Caco-2 (cell line): ENCODE data around the gene TMX3. TPM values are rescaled to one million over a fixed set of nuclear protein-coding genes. Genes with fewer than 3 reads are reported as not detected.

ENCODE experiments used
- BruUV-seq: library from RNA; stranded (reverse); fragments of 400-500 nt; replicated peaks from 2 replicates; lab custom pipeline; 2021; lab: Mats Ljungman, UMichigan
- CTCF ChIA-PET: fragments of 300-600 bp; sonication (Branson Sonifier 250); formaldehyde crosslinking; loops from one replicate; lab custom pipeline; 2022; ENCODE audit warnings: antibody characterized with exemption; lab: Charles Lee
- POLR2A ChIA-PET: fragments of 300-600 bp; sonication (Branson Sonifier 250); formaldehyde crosslinking; loops from one replicate; lab custom pipeline; 2022; ENCODE audit warnings: antibody characterized with exemption; lab: Charles Lee
- DNase-seq, 2 experiments: peaks; one replicate each; pipeline versions ENCODE4 v3.0.0 to v3.0.0-alpha.2; 2020 to 2022
- H3K27me3 ChIP-seq: replicated peaks from 2 replicates; pipeline ENCODE4 v1.6.0; 2011; ENCODE audit warnings: low read length; ENCODE audit not compliant: control insufficient read depth, insufficient read depth
- H3K36me3 ChIP-seq: 2 replicates; pipeline ENCODE4 v1.5.1; 2011; ENCODE audit warnings: low read length; ENCODE audit not compliant: control insufficient read depth, insufficient read depth
- H3K4me1 ChIP-seq: fragments of 250-450 bp; sonication (Bioruptor Pico); 2 replicates; pipeline ENCODE4 v1.5.1; 2020; ENCODE audit warnings: mild to moderate bottlenecking
- H3K4me3 ChIP-seq: 2 replicates; pipeline ENCODE4 v1.5.1; 2011; ENCODE audit warnings: low read depth, mild to moderate bottlenecking, control low read depth, low read length
- H3K9me3 ChIP-seq: fragments of 250-450 bp; sonication (Bioruptor Pico); 2 replicates; pipeline ENCODE4 v1.5.1; 2020; ENCODE audit warnings: mild to moderate bottlenecking, moderate library complexity
- H3K27ac Mint-ChIP-seq: one replicate; pipeline ENCODE4 v1.8.0; 2022; ENCODE audit warnings: mixed read lengths; ENCODE audit not compliant: unreplicated experiment
- H3K27me3 Mint-ChIP-seq: one replicate; pipeline ENCODE4 v1.8.0; 2022; ENCODE audit warnings: mixed read lengths; ENCODE audit not compliant: insufficient read depth, unreplicated experiment
- H3K36me3 Mint-ChIP-seq: one replicate; pipeline ENCODE4 v1.8.0; 2022; ENCODE audit warnings: mild to moderate bottlenecking, mixed read lengths; ENCODE audit not compliant: insufficient read depth, unreplicated experiment
- H3K4me1 Mint-ChIP-seq: one replicate; pipeline ENCODE4 v1.8.0; 2022; ENCODE audit warnings: low read depth, mixed read lengths; ENCODE audit not compliant: unreplicated experiment
- H3K4me3 Mint-ChIP-seq: one replicate; pipeline ENCODE4 v1.8.0; 2022; ENCODE audit warnings: mild to moderate bottlenecking, moderate library complexity, mixed read lengths; ENCODE audit not compliant: unreplicated experiment
- H3K9me3 Mint-ChIP-seq: one replicate; pipeline ENCODE4 v1.8.0; 2022; ENCODE audit warnings: mixed read lengths; ENCODE audit not compliant: unreplicated experiment
- CTCF ChIP-seq, 2 experiments: fragments of 200-600 bp in 1 of 2; IDR thresholded peaks; 1 replicate in 1 of 2; 2 replicates in 1 of 2; pipeline versions ENCODE4 v1.5.1 to v1.8.0; 2011 to 2022; ENCODE audit warnings: antibody characterized with exemption in 1 of 2, control low read depth in 1 of 2, inconsistent platforms in 1 of 2, low read depth in 1 of 2, low read length in 1 of 2, mild to moderate bottlenecking in 1 of 2, moderate library complexity in 1 of 2; ENCODE audit not compliant: insufficient read depth in 1 of 2, severe bottlenecking in 1 of 2, unreplicated experiment in 1 of 2
- intact Hi-C: fragments of 100-400 bp; cut with micrococcal nuclease; formaldehyde crosslinking; loops from one replicate; pipeline ENCODE4 v1.10.0; 2022; ENCODE audit not compliant: unreplicated experiment
- total RNA-seq: library from RNA; stranded (reverse); gene quantifications from 2 replicates; pipeline ENCODE4 v1.2.3, GENCODE V29; 2022

The TMX3 gene
- total RNA-seq, 1 experiment from 2014 or later = 17.9 TPM

DNA sequence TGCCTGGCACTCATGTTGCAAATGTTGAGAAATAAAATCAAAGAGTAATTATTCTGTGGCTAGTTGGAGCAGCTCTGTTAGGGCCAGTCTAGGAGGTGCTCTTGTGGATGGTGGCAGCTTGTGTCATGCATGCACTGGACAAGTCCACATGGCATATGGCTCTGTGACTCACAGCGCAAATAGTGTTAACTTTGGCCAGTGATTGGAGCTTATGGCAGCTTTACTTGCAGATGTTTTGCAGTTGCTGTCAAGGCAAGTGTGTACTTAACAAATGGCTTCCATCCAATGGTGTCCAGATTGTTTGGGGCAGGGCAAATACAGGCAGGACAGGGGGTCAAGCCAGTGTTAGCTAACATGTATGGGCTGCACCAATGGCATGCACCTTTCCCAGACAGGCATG is 26.1 kb upstream of the TMX3 start:
- no peak for DNase-seq

GRCh38 chr18:68739462-68739861 is 24.6 kb upstream of the TMX3 start:
- intact Hi-C loops = loop anchor here (5.0 kb wide), 1 partner anchor 77 kb away; no protein-coding TSS in a partner anchor
- H3K27me3 Mint-ChIP-seq = no peaks in the 10 kb centered on the region
- H3K27ac Mint-ChIP-seq = no peak overlapping the region
- POLR2A ChIA-PET = no interaction called here
- BruUV-seq = no TSS peak
- no peaks in the 10 kb centered on the region for H3K27me3 ChIP-seq
- no peak overlapping the region for H3K4me3 Mint-ChIP-seq
- CTCF ChIA-PET = no interaction called here
- H3K4me1 ChIP-seq = no peaks in the 10 kb centered on the region
- TF ChIP-seq CTCF (IDR thresholded peaks at IDR 0.05; ENCODE audit: insufficient read depth in 1 of 2, low read depth in 1 of 2, low read length in 1 of 2, severe bottlenecking in 1 of 2, unreplicated experiment in 1 of 2) = no peak
- H3K4me3 ChIP-seq = no peak overlapping the region
- H3K36me3 Mint-ChIP-seq = no peaks in the 10 kb centered on the region
- H3K36me3 ChIP-seq = no peaks in the 10 kb centered on the region
- no peaks in the 10 kb centered on the region for H3K9me3 ChIP-seq
- no peaks in the 10 kb centered on the region for H3K9me3 Mint-ChIP-seq
- no peaks in the 10 kb centered on the region for H3K4me1 Mint-ChIP-seq
- no peak for DNase-seq

More for the DNA sequence above, 26.1 kb upstream of the TMX3 start:
- H3K36me3 Mint-ChIP-seq = no peaks in the 10 kb centered on the region
- no TSS peak for BruUV-seq
- no peak overlapping the region for H3K4me3 Mint-ChIP-seq
- POLR2A ChIA-PET = no interaction called here
- Histone ChIP-seq H3K4me3 (no peak overlapping the region), H3K27me3 (no peaks in the 10 kb centered on the region), H3K4me1 (no peaks in the 10 kb centered on the region), H3K9me3 (no peaks in the 10 kb centered on the region), H3K36me3 (no peaks in the 10 kb centered on the region)
- CTCF ChIA-PET = no interaction called here
- intact Hi-C loops = no loop called here
- no peak overlapping the region for H3K27ac Mint-ChIP-seq
- H3K4me1 Mint-ChIP-seq = no peaks in the 10 kb centered on the region
- H3K27me3 Mint-ChIP-seq = no peaks in the 10 kb centered on the region
- no peak for TF ChIP-seq CTCF (IDR thresholded peaks at IDR 0.05; ENCODE audit: insufficient read depth in 1 of 2, low read depth in 1 of 2, low read length in 1 of 2, severe bottlenecking in 1 of 2, unreplicated experiment in 1 of 2)
- H3K9me3 Mint-ChIP-seq = no peaks in the 10 kb centered on the region

GRCh38 chr18:68738564-68738963 is 23.7 kb upstream of the TMX3 start:
- Mint-ChIP-seq H3K27ac (no peak overlapping the region), H3K36me3 (peaks cover 5% of the 10 kb centered on the region), H3K9me3 (no peaks in the 10 kb centered on the region), H3K4me1 (no peaks in the 10 kb centered on the region), H3K4me3 (no peak overlapping the region), H3K27me3 (peaks cover 3% of the 10 kb centered on the region)
- ChIA-PET POLR2A (no interaction called here), CTCF (no interaction called here)
- no peak overlapping the region for H3K4me3 ChIP-seq
- intact Hi-C loops = loop anchor here (5.0 kb wide), 1 partner anchor 76 kb away; no protein-coding TSS in a partner anchor
- H3K36me3 ChIP-seq = no peaks in the 10 kb centered on the region
- H3K4me1 ChIP-seq = no peaks in the 10 kb centered on the region
- no TSS peak for BruUV-seq
- no peak for DNase-seq
- H3K9me3 ChIP-seq = no peaks in the 10 kb centered on the region
- TF ChIP-seq CTCF (IDR thresholded peaks at IDR 0.05; ENCODE audit: insufficient read depth in 1 of 2, low read depth in 1 of 2, low read length in 1 of 2, severe bottlenecking in 1 of 2, unreplicated experiment in 1 of 2) = no peak
- H3K27me3 ChIP-seq = no peaks in the 10 kb centered on the region
